K562 (cell line): ENCODE measurements around the gene DIP2C. TPM values are rescaled to one million over a fixed set of nuclear protein-coding genes. Genes with fewer than 3 reads are reported as not detected.

ENCODE experiments used
- ATAC-seq: fragments of 200-7000 bp; cut with Tn5 transposase; 3 replicates; pipeline ENCODE4 v1.9.1; 2020; ENCODE audit warnings: moderate library complexity
- BruUV-seq: library from RNA; stranded (reverse); fragments of 400-500 nt; replicated peaks from 2 replicates; lab custom pipeline; 2021; lab: Mats Ljungman, UMichigan
- CTCF ChIA-PET: fragments of 300-600 bp; formaldehyde crosslinking; extraction: SDS; loops from one replicate; lab custom pipeline; 2021; ENCODE audit warnings: low intra/inter-chr PET ratio; lab: Yijun Ruan, JAX
- POLR2A ChIA-PET: fragments of 300-600, 350-650 bp; sonication (Branson Sonifier 250); formaldehyde crosslinking; extraction: SDS; loops from one replicate; lab custom pipeline; 2021; ENCODE audit warnings: antibody characterized with exemption, inconsistent platforms; lab: Yijun Ruan, JAX
- DNase-seq, 4 experiments: peaks; one replicate each; pipeline versions ENCODE4 v3.0.0 to v3.0.0-alpha.2; 2011 to 2018; ENCODE audit warnings: low spot score in 3 of 4, mixed read lengths in 3 of 4; ENCODE audit errors: extremely low read depth in 1 of 4
- FAIRE-seq: peaks from 2 replicates; lab custom pipeline; 2011; peaks lifted over from hg19 to GRCh38; lab: Jason Lieb, UNC
- H2AFZ ChIP-seq: 2 replicates; pipeline ENCODE4 v1.6.0; 2011; ENCODE audit warnings: low read depth, low read length, control low read depth, inconsistent platforms
- H3K27ac ChIP-seq: fragments of 200-600 bp; 3 replicates; pipeline ENCODE4 v1.8.0; 2011; ENCODE audit warnings: low read depth, mild to moderate bottlenecking, control low read depth, inconsistent platforms, low read length, moderate library complexity, mixed read lengths; ENCODE audit errors: extremely low read depth
- H3K27me3 ChIP-seq, 2 experiments: fragments of 300-600 bp in 1 of 2; 2 replicates in 1 of 2; 3 replicates in 1 of 2; pipeline versions ENCODE4 v1.6.0 to v1.8.0; 2011; ENCODE audit warnings: inconsistent platforms in 2 of 2, low read length in 2 of 2, mild to moderate bottlenecking in 1 of 2, mixed read lengths in 1 of 2, moderate library complexity in 1 of 2; ENCODE audit not compliant: control insufficient read depth in 2 of 2, insufficient read depth in 2 of 2
- H3K36me3 ChIP-seq: fragments of 300-600 bp; 3 replicates; pipeline ENCODE4 v1.8.0; 2011; ENCODE audit warnings: mild to moderate bottlenecking, low read length, inconsistent platforms; ENCODE audit not compliant: control insufficient read depth, insufficient read depth
- H3K4me1 ChIP-seq, 2 experiments: fragments of 200-600 bp in 1 of 2; replicated peaks in 1 of 2; 2 replicates in 1 of 2; 3 replicates in 1 of 2; pipeline versions ENCODE4 v1.5.1 to v1.8.0; 2011; ENCODE audit warnings: inconsistent platforms in 2 of 2, low read length in 2 of 2, mild to moderate bottlenecking in 1 of 2, mixed read lengths in 1 of 2, moderate library complexity in 1 of 2; ENCODE audit not compliant: control insufficient read depth in 2 of 2, insufficient read depth in 2 of 2
- H3K4me2 ChIP-seq: 2 replicates; pipeline ENCODE4 v1.6.1; 2011; ENCODE audit warnings: low read length, control low read depth, inconsistent platforms, mixed read lengths; ENCODE audit not compliant: insufficient read depth
- H3K4me3 ChIP-seq: fragments of 200-600 bp; sonication (generic), shearing (Covaris generic); 2 replicates; pipeline ENCODE4 v1.5.1; 2016; ENCODE audit warnings: control low read depth, inconsistent platforms
- H3K79me2 ChIP-seq: fragments of 200-600 bp; 3 replicates; pipeline ENCODE4 v1.8.0; 2011; ENCODE audit warnings: low read length, inconsistent platforms; ENCODE audit not compliant: control insufficient read depth, insufficient read depth
- H3K9ac ChIP-seq, 2 experiments: 2 replicates each; pipeline versions ENCODE4 v1.6.0 to v1.6.1; 2011; ENCODE audit warnings: low read depth in 2 of 2, low read length in 2 of 2, control low read depth in 1 of 2, inconsistent platforms in 1 of 2, mild to moderate bottlenecking in 1 of 2, mixed read lengths in 1 of 2; ENCODE audit not compliant: insufficient read depth in 1 of 2
- H3K9me1 ChIP-seq: one replicate; pipeline ENCODE4 v1.6.0; 2011; ENCODE audit warnings: inconsistent platforms, mild to moderate bottlenecking, low read length, moderate library complexity; ENCODE audit not compliant: control insufficient read depth, insufficient read depth
- H3K9me3 ChIP-seq: replicated peaks from 2 replicates; pipeline ENCODE4 v1.5.1; 2011; ENCODE audit warnings: low read depth, low read length, inconsistent platforms; ENCODE audit not compliant: control insufficient read depth, insufficient read depth
- H4K20me1 ChIP-seq: replicated peaks from 2 replicates; pipeline ENCODE4 v1.6.1; 2011; ENCODE audit warnings: low read length, inconsistent platforms, mixed read lengths; ENCODE audit not compliant: control insufficient read depth, insufficient read depth
- ATF1 ChIP-seq, 2 experiments: fragments of 450-650 bp in 1 of 2; IDR thresholded peaks; 2 replicates each; pipeline ENCODE4 v1.6.1; 2016; ENCODE audit warnings: missing compliant biosample characterization in 1 of 2, missing genetic modification characterization in 1 of 2
- CCNT2 ChIP-seq: IDR thresholded peaks from 2 replicates; pipeline ENCODE4 v1.6.1; 2011; ENCODE audit warnings: borderline replicate concordance, low read depth, mild to moderate bottlenecking, moderate library complexity, mixed read lengths, low read length; ENCODE audit not compliant: insufficient read length; ENCODE audit errors: extremely low read depth
- CHD2 ChIP-seq: IDR thresholded peaks from 2 replicates; pipeline ENCODE4 v1.6.1; 2011; ENCODE audit warnings: low read depth, low read length
- EZH2 ChIP-seq: IDR thresholded peaks from 2 replicates; pipeline ENCODE4 v1.6.1; 2012; ENCODE audit warnings: low read depth, mild to moderate bottlenecking, inconsistent platforms, low read length, borderline replicate concordance
- FOXA3 ChIP-seq, 2 experiments: fragments of 450-650 bp in 1 of 2; sonication (generic) in 1 of 2; formaldehyde crosslinking; IDR thresholded peaks in 1 of 2; conservative IDR thresholded peaks in 1 of 2; 2 replicates each; pipeline versions ENCODE4 v1.4.0 to v1.8.0; 2020 to 2022; ENCODE audit warnings: mild to moderate bottlenecking in 2 of 2, missing genetic modification reagents in 1 of 2
- GTF2E2 ChIP-seq: fragments of 200-800 bp; sonication (Bioruptor generic); IDR thresholded peaks from 2 replicates; pipeline ENCODE4 v1.6.1; 2016; ENCODE audit warnings: missing genetic modification characterization, missing compliant biosample characterization
- HNRNPH1 ChIP-seq: fragments of 200-400 bp; formaldehyde crosslinking; optimal IDR thresholded peaks from 2 replicates; pipeline ENCODE3; 2017; ENCODE audit warnings: low read depth, mild to moderate bottlenecking, low read length, moderate library complexity
- JUNB ChIP-seq: fragments of 450-650 bp; formaldehyde crosslinking; conservative IDR thresholded peaks from 2 replicates; pipeline ENCODE4 v1.4.0; 2020; ENCODE audit warnings: mild to moderate bottlenecking
- MTA1 ChIP-seq: fragments of 450-650 bp; IDR thresholded peaks from 2 replicates; pipeline ENCODE4 v1.6.1; 2017; ENCODE audit warnings: borderline replicate concordance
- SP1 ChIP-seq: sonication (generic); formaldehyde crosslinking; IDR thresholded peaks from 2 replicates; pipeline ENCODE4 v1.8.1; 2022; ENCODE audit warnings: mild to moderate bottlenecking, missing genetic modification reagents
- TARDBP ChIP-seq: fragments of 450-650 bp; IDR thresholded peaks from 2 replicates; pipeline ENCODE4 v1.6.1; 2016
- TEAD4 ChIP-seq, 2 experiments: sonication (generic) in 1 of 2; formaldehyde crosslinking in 1 of 2; IDR thresholded peaks; 2 replicates each; pipeline versions ENCODE4 v1.6.1 to v1.8.0; 2012 to 2022; ENCODE audit warnings: borderline replicate concordance in 1 of 2, inconsistent platforms in 1 of 2, low read length in 1 of 2, mild to moderate bottlenecking in 1 of 2, missing genetic modification reagents in 1 of 2
- ZC3H8 ChIP-seq: fragments of 450-650 bp; IDR thresholded peaks from 2 replicates; pipeline ENCODE4 v1.6.1; 2017
- ZNF146 ChIP-seq: IDR thresholded peaks from one replicate; pipeline ENCODE4 v1.6.1; 2018; ENCODE audit warnings: missing compliant biosample characterization; ENCODE audit not compliant: unreplicated experiment
- ZNF174 ChIP-seq: fragments of 250-450 bp; sonication (Bioruptor Pico); IDR thresholded peaks from 2 replicates; pipeline ENCODE4 v1.4.0; 2020; ENCODE audit warnings: mild to moderate bottlenecking
- ZNF696 ChIP-seq: fragments of 250-450 bp; sonication (Bioruptor Pico); conservative IDR thresholded peaks from 2 replicates; pipeline ENCODE4 v1.4.0; 2020; ENCODE audit warnings: mild to moderate bottlenecking, moderate library complexity
- WGBS: fragments of 100-300 bp; shearing (Covaris generic); methylation state at CpG from one replicate; pipeline ENCODE4 v1.1.6; 2016; ENCODE audit warnings: low coverage, mixed read lengths; ENCODE audit not compliant: insufficient coverage; ENCODE audit errors: missing lambda C conversion rate; 5-methylcytosine and 5-hydroxymethylcytosine counted together
- in situ Hi-C: fragments of 300-500 bp; cut with MboI; formaldehyde crosslinking; loops from 4 replicates; pipeline ENCODE4 v1.15.0; 2018; ENCODE audit warnings: inconsistent platforms, mixed read lengths
- intact Hi-C: fragments of 100-400 bp; cut with micrococcal nuclease; formaldehyde crosslinking; loops from 2 replicates; pipeline ENCODE4 v1.14.2; 2022
- polyA plus RNA-seq, 8 experiments: library from polyadenylated mRNA; depleted of rRNA in 4 of 8; stranded (reverse) in 5 of 8; unstranded in 3 of 8; fragments of >200 nt; fragmentation: Nextera tagmentation in 2 of 8; fragmentation: Illumina TruSeq in 1 of 8; extraction: Ambion mirVana in 2 of 8; extraction: Trizol in 1 of 8; gene quantifications; 2 replicates each; pipeline versions ENCODE4 v1.2.1 to v1.2.3, GENCODE V29; 2011 to 2014; ENCODE audit warnings: inconsistent platforms in 1 of 8, missing spikeins in 1 of 8
- total RNA-seq, 7 experiments: library from RNA; depleted of rRNA in 6 of 7; stranded (reverse); fragments of >200 nt in 6 of 7; fragmentation: Illumina TruSeq in 2 of 7; extraction: Trizol in 2 of 7; gene quantifications; 2 replicates each; pipeline versions ENCODE4 v1.2.1 to v1.2.3, GENCODE V29; 2011 to 2021; ENCODE audit warnings: low replicate concordance in 1 of 7
- TF ChIP-seq, protein P1 (sequence below): sonication (generic); formaldehyde crosslinking; IDR thresholded peaks from 2 replicates; pipeline ENCODE4 v1.8.0; 2022; ENCODE audit warnings: mild to moderate bottlenecking, missing genetic modification reagents
- TF ChIP-seq, protein P2 (sequence below): fragments of 250-450 bp; sonication (Bioruptor Pico); IDR thresholded peaks from 2 replicates; pipeline ENCODE4 v1.8.0; 2022; ENCODE audit warnings: moderate library complexity, mild to moderate bottlenecking, inconsistent platforms
- TF ChIP-seq, protein P3 (sequence below): IDR thresholded peaks from 2 replicates; pipeline ENCODE4 v1.6.1; 2012; ENCODE audit warnings: low read depth, low read length, improper control_type of control experiment, borderline replicate concordance

DIP2C gene
- total and polyA plus RNA-seq, 9 of the 15 experiments (the other 6 are each of a cell fraction or from before 2014, with no cell fraction given): 0.01 TPM; not detected in 8

DNA sequence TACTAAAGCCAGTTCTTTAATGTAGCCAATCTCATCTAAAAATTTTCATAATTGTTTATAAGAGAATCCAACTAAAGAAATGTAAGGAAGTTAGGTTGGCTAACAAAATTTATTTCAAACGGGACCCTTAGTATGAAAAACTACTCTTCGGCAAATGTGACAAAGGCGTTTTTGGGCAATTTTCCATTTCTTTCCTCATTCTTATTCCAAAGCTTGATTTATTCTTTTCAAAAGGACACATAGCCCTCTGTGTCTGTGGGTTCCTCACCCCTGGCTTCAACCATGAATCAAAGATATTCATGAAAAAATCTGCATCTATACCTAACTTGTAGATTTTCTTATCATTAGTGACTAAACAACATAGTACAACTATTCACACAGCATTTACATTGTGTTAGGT, 358.3 kb downstream of the DIP2C start:
- DNase-seq (no peak), ATAC-seq (no peak), FAIRE-seq (no peak)
- Histone ChIP-seq H3K36me3 (no peaks in the 10 kb centered on the region), H3K27ac (no peak overlapping the region), H3K4me1 (no peaks in the 10 kb centered on the region; a peak in 1 of 5 replicates), H4K20me1 (no peaks in the 10 kb centered on the region), H3K9me1 (no peaks in the 10 kb centered on the region), H3K9me3 (no peaks in the 10 kb centered on the region), H3K9ac (no peak overlapping the region), H3K4me3 (no peak overlapping the region), H3K79me2 (no peaks in the 10 kb centered on the region), H3K4me2 (no peak overlapping the region), H3K27me3 (peaks cover 13 to 39% of the 10 kb centered on the region in 2 experiments), H2AFZ (no peak overlapping the region)
- BruUV-seq: no TSS peak
- ChIA-PET POLR2A (no interaction called here), CTCF (interaction anchor here (0.6 kb wide), 1 partner anchor 10 kb away, joined by 5 read pairs; no protein-coding TSS in a partner anchor)
- in situ Hi-C loops (no loop called here), intact Hi-C loops (no loop called here)
- 14% methylated on average over 3 of the region's 3 CpGs for WGBS
- TF ChIP-seq, protein P1, sequence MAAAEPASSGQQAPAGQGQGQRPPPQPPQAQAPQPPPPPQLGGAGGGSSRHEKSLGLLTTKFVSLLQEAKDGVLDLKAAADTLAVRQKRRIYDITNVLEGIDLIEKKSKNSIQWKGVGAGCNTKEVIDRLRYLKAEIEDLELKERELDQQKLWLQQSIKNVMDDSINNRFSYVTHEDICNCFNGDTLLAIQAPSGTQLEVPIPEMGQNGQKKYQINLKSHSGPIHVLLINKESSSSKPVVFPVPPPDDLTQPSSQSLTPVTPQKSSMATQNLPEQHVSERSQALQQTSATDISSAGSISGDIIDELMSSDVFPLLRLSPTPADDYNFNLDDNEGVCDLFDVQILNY: no peak
- TF ChIP-seq TEAD4 (IDR thresholded peaks at IDR 0.05; ENCODE audit: low read length) (no peak), TEAD4 (CRISPR knock-in tag; IDR thresholded peaks at IDR 0.05; ENCODE audit: borderline replicate concordance) (no peak), TARDBP (no peak), JUNB (CRISPR knock-in tag) (no peak), CHD2 (no peak), EZH2 (no peak), ZNF696 (CRISPR knock-in tag) (no peak), FOXA3 (CRISPR knock-in tag; conservative IDR thresholded peaks at IDR 0.05 in 1 of 2, IDR thresholded peaks at IDR 0.05 in 1 of 2) (no peak), HNRNPH1 (no peak), ZNF174 (no peak), SP1 (CRISPR knock-in tag) (no peak), GTF2E2 (tag) (no peak), ZC3H8 (no peak), MTA1 (no peak), ATF1 (CRISPR knock-in tag; IDR thresholded peaks at IDR 0.05) (no peak), ATF1 (tag; IDR thresholded peaks at IDR 0.05) (no peak), CCNT2 (no peak), ZNF146 (CRISPR knock-in tag) (no peak)
- TF ChIP-seq, protein P2, sequence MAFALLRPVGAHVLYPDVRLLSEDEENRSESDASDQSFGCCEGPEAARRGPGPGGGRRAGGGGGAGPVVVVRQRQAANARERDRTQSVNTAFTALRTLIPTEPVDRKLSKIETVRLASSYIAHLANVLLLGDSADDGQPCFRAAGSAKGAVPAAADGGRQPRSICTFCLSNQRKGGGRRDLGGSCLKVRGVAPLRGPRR (CRISPR knock-in tag): no peak
- TF ChIP-seq, protein P3, sequence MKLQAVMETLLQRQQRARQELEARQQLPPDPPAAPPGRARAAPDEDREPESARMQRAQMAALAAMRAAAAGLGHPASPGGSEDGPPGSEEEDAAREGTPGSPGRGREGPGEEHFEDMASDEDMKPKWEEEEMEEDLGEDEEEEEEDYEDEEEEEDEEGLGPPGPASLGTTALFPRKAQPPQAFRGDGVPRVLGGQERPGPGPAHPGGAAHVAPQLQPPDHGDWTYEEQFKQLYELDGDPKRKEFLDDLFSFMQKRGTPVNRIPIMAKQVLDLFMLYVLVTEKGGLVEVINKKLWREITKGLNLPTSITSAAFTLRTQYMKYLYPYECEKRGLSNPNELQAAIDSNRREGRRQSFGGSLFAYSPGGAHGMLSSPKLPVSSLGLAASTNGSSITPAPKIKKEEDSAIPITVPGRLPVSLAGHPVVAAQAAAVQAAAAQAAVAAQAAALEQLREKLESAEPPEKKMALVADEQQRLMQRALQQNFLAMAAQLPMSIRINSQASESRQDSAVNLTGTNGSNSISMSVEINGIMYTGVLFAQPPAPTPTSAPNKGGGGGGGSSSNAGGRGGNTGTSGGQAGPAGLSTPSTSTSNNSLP: no peak
